Measurements from ENCODE around the gene ABAT.

ABAT gene

DNA sequence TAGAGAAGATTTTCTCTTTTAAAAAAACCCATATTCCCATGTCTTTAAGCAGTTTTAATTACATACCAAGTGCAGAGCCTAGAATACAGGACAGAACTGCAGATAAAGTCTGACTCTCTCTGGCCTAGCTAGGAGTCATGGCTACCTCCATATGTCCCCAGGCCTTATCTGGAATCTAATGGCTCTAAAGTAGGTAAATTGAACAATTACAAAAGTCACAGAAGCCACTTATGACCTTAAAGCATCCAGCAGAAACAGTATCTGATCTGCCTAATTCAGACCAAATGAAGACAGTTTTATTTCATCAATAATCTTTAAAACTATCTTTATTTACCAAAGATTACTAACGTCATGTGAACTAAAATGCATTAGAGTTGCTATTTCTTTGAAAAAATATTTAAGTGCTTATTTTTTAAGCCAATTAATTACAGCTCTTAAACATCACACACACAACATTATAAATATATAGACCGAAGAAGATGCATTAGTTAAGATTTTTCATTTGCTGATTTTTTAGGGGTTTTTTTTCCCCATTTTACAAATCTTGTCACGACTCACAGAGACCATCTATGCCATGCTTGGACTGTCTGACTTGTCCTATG, 152.0 kb downstream of the ABAT start:
- DNase-seq: no peak

DNA sequence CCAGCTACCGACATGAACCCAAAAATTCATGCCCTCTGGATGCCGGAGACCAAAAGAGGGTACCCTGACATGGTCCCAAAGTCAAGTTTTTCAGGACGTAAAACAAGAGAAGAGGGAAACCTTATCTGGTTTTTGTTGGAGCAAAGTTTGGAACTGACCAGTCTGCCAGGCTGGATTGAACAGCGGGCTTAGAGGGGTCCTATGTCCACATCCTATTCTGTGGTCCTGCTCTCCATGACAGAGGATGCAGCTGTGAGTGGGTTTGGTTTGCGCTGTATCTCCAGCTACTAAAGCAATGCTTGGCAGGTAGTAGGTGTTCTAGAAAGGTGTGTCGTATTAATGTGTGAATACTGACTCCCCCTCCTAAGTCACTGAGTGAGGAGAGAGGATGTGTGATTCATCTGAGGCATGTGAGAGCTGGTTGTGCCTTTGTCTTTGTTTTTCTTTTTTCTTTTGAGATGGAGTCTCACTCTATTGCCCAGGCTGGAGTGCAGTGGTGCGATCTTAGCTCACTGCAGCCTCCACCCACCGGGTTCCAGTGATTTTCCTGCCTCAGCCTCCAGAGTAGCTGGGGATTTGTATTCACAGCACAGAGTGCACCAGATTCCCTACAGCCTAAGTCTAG, 154.2 kb downstream of the ABAT start:
- no peak for DNase-seq

DNA sequence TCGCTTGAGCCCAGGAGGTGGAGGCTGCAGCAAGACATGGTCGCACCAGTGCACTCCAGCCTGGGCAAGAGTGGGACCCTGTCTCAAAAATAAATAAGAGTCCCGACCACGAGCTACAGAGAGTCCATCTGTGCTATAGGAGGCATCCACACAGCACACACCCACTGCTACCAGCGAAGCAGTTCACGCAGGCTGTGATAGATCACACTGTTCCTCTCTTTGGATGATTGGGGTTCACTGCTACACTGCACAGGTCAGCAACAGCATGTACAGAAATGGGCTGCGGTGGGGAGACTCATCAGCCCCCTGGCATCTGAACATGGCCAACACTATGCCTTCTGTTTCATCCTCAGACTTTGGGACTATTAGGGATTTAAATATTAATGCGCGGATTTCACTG, 157.0 kb downstream of the ABAT start:
- no peak for DNase-seq

DNA sequence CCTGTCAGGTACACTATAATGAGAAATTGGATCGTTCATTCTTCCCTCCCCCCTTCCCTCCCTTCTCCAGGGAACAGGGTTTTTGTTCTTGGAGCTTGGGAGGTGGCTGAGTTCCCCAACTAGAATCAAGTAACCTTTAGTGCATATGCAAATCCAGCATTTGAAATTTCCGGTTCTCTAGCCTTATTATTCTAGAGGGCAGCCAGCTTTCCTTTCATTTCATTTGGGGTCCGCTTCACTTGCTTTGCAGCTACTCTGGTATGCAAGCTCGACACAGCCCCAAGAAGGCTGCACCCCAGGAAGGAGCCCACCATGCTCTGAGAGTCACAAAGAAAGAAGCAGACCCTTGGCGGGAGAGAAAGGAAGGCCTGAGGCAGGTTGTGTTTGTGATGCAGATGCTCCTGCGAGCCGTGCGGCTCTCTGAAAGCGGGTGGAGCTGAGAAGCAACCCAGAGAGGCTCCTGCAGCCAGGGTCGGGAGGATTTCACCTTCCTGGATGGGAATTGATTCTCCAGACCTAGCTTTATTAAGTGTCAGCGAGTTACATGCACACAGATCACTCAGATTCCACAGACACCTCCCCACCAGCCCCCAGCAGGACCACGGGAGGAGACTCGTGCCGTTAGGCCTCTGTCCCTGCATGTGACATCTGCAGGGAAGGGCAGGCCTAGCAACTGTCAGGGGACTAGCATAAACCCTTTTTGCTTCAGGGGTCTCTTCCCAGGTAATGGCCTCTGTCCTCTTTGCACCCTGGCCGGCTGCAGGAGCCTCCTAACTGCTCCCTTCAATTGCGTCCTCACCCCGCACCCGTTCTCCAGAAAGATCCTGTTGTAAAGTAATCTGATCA, 157.7 kb downstream of the ABAT start:
- no peak for DNase-seq

DNA sequence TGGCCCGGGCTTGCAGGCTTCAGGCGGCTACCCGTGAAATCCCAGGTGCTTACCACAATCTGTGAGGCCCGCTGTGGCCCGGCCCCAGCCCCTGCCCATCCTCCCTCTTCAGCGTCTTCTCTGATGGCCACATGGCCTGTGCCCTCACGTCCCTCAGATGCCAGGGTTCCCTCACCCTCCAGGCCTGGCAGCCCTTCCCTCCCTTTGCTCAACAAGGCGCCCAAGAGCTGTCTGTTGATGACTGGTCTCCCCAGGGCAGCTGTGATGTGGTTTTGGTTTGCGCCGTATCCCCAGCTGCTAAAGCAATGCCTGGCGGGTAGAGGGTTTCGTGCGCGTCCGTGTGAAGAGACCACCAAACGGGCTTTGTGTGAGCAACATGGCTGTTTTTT, 158.3 kb downstream of the ABAT start:
- no peak for DNase-seq
